GM19463 (cell line): ENCODE measurements around the gene COL21A1.

Source experiments
- ATAC-seq: cut with Tn5 transposase; IDR thresholded peaks from one replicate; pipeline ENCODE4 v1.9.1; 2021; ENCODE audit warnings: mild to moderate bottlenecking, moderate library complexity; ENCODE audit not compliant: unreplicated experiment

The COL21A1 gene

DNA sequence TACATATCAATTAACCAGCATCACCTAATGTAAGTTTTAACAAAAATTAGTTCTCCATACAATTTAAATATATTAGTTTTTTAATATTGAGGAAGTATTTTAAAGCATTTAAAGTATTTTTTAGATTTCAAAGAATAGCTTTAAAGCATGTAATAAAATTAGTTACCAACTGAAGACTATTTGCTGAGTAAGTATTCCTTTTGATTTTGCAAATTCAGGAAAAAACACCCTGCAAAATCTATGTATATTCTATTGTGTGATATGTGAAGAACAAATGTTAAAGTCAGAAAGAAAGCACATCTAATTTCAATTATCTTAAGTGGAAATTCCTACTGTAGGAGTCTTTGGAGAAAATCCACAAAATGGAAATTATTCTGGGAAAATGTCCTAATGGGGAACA is 107.3 kb downstream of the COL21A1 start:
- no peak for ATAC-seq

DNA sequence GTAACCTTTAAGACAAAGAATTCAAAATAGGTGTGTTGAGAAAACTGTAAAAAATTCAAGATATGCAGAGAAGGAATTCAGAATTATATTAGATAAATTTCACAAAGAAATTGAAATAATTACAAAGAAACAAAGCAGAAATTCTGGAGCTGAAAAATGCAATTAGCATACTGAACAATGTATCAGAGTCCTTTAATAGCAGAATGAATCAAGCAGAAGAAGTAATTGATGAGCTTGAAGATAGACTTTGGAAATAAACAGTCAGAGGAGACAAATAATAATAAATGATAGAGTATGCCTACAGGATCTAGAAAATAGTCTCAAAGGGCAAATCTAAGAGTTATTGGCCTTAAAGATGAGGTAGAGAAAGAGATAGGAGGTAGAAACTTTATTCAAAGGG is 131.7 kb downstream of the COL21A1 start:
- no peak for ATAC-seq

DNA sequence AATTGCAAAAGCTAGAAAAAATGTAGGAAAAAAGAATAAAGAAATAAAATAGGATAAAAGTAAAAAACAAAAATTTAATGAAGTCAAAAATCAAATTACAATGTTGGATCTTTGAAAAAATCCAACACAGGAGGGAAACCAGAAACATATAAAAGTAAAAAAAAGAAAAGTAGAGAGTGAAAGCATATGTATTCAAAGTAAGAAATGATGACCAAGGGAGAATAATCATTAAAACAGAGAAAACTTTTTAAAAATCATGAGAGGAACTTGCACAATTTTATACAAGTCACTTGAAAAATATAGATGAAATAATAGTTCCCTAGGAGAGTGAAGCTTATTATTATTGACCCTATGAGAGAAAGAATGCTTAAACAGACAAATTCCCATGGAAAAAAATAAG is 138.2 kb downstream of the COL21A1 start:
- no peak for ATAC-seq

DNA sequence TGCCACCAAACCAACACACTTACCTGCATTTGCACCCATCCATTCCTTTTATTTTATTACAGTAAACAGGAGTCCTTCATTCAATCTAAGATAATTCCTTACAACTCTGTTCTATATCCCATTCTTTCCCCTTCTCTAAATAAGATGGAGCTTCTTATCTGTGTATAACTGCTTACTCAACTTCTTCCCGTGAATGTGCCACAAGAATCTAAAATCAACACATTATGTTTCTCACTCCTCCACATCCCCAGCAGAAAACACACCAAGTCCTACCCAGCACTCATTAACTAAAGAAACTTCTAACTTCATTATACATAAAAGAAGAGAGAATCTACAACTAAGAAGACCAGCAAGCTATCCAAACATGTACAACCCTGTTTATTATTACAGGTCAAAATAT is 141.1 kb downstream of the COL21A1 start:
- ATAC-seq, result no peak

DNA sequence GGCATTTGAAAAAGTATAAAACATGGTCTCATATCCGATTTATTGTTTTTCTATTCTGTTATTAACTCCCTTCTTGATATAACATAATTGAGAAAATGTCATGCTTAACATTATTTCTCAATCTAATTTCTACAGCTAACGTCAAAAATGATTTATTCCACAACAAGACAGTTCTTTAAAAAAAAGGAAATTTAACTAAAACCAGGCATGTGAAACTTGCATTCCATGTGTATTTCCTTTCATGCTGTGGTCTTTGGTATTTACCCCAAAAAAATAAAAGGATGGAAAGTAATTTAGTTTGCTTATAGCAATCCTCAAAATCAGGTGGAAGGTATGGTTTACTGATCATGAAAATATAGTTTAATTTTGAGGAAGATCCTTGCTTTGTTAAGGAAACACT is 142.8 kb downstream of the COL21A1 start:
- ATAC-seq, result no peak

DNA sequence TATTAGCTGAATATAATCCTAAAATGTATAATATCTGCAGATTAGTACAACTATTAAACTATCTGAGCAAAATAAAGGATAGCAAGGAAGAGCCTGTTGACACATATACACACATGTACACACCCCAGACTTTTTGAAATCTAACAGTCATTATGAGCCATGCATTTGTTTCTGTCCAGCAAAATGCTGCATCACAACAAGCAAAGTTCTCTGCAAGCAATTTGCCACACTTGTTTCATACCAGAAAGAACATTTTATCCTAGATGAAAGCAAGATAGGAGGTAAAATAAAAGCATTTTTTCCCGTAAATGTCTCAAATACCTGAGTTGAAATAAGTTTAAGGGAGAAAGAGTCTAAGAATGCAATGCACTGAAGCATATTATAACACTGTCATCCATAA is 145.2 kb downstream of the COL21A1 start:
- ATAC-seq, result no peak

DNA sequence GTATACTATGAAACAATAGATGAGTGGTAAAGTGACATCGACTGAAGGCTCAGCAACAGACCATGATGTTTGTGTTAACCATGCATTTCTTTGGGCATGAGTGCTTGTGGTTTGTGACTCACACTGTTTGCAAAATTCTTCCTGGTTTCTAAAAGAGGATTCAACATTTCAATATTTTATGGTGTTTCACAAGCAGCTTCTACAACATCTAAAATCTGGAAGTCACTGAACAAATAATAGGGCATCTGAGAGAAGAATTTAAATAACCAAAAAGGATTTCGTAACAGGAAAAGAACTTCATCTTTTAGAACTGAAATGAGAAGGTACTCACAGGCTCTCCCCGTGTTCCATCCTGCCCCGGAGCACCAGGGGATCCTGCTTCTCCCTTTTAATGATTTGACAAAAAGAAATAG is 146.2 kb downstream of the COL21A1 start:
- no peak for ATAC-seq

DNA sequence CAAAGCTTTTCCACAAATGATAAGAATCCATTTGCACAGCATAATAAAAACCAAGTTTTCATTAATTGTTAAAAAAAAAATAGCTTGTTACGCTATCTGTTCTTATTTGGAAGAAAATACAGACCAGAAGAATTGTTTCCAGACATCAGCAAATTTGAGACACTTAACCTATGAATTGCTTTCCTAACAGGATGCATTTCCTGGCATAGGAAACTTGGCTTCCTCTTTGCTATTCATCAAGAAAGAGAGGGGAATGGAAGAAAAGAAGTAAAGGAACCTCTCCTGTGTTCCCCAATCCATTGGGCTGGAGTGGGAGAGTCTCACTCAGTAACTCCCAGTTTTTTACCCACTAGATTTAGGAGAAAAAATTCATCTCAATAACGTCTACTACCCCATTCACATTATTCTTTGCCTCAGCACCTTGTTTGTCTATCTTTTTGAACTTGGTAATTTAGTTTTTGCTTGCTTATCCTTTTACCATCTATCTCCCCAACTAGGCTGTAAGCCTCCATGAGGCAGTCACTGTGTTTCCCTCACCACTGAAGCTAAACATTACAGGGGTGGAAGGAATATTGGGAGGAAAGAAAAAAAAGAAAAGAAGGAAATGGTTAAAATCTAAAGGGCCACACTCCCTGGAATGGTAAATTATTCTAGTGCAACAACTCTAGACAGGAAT is 150.3 kb downstream of the COL21A1 start:
- no peak for ATAC-seq

DNA sequence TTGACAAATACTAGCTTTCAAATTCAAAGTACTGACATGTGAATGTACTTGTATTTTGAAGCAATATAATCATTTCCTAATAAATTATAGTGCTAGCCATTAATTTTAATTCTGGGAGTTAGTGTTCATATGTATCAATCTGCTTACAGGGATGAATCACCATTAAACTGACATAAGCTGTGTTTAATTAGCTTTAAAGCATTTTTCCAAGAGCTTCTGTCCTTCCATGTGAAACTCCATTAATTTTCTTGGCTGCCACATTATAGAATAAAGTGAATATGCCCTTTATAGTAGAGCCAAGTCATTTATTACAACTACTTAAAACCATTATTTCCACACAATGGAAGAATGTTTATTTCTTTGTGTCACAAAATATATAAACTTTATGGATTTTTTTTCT is 150.8 kb downstream of the COL21A1 start:
- no peak for ATAC-seq

DNA sequence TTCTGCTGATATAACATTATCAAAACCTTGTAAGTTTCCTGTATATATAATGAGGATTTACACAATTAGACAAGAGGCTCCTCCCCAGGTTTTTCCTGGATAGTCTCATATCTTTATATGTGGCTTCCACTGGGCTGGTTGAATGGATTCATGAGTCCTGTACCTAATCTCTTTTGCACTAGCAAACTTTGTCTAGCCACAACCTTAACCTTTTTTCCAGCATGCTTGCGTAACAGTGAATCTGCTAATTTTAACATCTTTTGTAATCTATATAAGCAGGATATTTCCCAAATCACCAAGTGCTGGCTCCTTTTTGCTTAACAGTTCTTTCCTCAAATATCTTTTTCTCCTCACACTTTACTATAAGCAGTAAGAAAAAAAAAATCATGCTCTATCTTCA is 153.6 kb downstream of the COL21A1 start:
- ATAC-seq, result no peak

DNA sequence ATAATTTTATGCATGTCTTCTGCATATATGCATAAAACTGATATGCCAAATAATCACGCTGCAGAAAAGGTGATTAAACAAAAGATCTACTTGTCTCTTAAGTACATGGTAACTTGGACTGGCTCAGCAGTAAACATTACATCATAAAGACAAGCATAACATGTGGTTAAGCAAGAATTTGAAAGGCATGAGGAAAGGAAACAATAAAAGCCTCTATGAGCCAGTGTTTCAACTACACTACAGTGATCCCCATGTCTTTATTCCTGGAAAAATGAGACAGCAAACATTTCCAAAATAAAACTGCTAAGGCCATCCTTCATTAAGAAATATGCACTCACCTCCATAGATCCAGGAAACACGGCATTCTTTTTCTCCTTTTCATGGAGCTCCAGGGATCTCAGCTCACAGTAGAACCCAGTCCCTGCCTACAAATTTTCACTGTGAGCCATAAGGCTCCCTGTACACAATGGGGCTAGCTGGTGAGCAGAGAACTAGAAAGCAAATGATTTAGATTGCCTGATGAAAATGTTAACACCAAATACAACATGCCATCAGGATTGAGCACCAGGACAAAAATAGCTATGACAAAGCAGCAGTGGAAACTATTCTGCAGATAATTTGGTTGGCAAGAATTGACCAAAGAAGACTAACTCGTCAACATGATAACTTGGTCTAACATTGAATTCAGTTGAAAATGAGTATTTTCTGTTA is 156.1 kb downstream of the COL21A1 start:
- no peak for ATAC-seq

DNA sequence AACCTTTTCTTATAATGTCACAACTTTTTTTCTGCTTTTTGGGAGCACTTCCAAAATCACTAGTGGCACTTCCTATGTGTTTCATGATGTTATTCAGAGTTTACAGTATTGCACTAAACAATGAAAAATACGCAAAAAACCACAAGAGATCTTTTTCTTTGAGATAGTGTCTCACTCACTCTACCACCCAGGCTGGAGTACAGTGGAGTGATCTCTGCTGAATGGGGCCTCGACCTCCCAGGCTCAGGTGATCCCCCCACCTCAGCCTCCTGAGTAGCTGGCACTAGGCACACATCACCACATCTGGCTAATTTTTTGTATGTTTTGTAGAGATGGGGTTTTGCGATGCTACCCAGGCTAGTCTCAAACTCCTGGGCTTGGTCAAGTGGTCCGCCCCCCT is 158.7 kb downstream of the COL21A1 start:
- ATAC-seq, result no peak

DNA sequence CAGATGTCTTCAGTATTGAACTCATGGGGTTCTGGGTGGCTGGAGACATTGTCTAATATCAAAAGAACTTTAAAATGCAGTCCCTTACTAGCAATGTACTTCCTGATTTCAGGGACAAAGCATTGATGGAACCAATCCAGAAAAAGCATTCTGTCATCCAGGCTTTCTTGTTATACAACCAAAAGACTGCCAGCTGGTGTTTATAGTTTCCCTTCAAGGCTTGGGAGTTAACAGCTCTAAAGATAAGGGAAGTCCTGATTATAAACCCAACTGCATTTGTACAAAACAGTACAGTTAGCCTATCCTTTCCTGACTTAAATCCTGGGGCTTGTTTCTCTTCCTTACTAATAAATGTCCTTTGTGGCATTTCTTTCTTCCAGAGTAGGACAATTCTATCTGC is 160.0 kb downstream of the COL21A1 start:
- no peak for ATAC-seq

DNA sequence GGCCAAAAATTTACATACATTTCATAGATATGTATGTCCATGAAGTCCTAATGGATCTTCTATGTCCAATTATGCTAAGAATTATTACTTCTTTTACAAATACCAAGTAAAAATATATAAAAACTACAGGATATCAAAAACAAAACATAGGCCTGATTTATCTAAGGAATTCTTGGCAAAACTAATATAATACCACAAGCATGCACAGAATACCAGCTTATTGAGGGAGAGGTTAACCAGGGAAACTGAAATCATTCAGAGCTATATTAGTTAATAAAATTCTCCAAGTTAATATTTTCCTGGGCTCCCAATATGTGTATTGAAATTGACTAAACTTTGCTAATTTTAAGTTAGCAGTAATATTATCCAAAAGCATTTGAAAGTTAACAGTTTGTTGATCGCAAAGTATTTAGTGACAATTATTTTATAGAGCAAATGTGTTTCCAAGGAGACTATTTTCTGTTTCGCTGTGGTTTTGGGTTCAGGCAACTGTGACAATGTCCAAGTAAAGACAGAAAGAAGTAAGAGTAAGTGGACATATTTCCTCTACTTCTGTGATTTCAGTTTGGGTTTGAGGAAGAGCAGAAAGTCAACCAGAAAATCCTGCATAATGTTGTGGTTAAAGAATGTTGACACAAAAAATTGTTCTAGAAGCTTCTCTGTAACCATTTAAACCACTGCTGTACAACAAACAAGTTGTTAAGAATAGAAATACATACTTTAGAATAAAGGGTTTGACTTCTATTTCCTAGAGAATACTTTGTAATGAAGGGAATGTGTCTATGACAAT is 167.4 kb downstream of the COL21A1 start:
- ATAC-seq, result no peak

DNA sequence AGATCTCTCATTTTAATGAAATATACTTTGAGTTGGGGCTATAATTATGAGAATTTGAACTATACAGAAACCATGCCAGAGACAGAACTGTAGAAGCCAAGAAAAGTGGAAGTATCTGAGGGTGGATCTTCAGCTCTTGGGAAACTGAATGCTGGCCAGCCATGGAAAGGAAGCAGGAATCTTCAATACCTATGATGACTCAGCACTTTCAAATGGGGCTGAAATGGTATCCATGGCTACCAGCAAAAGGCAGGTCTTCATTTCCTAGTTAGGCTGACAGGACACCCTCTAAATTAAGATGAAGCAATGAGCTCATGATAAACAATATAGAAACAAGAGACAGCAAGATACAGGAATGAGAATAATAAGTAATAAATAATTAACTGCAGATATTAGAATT is 171.3 kb downstream of the COL21A1 start:
- no peak for ATAC-seq

DNA sequence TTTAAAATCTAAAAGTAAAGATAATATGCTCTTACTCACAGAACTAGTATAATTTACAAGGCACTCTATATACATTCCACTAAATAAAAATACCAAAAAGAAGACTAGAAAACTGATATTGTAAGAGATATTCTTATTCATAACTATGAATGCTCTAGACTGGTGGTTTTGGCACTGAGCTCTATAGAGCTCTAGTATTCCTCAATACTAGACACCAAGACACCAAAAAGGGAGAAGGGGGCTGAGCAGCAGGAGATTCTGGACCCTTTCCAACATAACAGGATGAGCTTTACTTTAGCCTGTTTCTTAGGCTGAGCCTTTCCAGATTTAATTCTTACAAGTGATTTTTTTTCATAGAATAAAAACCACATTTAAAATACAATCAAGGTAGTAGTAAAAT is 173.6 kb downstream of the COL21A1 start:
- ATAC-seq, result no peak

DNA sequence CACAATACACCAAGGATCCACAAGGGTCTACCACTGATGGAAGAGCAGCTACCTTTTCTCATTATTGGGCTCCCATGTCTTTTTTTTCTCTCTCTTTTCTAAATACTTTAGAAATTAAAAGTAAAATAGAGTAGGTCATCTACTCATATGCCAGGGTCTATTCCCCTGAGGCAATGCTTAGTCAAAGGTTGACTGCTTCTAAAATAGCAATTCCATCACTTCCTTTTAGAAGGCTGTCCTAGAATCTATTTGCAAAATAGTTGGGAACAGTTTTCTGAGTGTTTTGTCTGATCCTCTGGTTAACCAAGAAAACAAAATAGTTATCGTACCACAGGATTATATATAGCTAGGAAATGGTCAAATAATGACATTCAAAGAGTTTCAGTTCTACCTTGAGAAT is 174.1 kb downstream of the COL21A1 start:
- ATAC-seq, result no peak

DNA sequence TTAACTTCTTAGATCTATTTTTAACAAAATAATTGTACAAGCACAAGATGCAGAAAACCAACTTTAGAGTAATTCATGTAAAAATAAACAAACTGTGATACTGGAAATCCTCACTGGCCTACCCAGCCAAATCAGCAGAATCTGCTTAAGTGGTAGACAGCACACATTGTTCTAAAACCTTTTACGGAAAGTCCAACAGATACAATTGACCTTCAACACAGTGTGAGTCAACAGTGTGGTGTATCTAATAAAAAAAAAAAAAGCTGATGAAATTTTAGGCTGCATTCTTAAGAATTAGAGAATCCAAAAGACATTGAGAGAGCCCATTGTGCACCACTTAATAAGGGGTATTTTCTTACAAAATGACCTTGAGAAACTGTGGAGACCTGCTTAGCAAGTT is 174.5 kb downstream of the COL21A1 start:
- no peak for ATAC-seq

DNA sequence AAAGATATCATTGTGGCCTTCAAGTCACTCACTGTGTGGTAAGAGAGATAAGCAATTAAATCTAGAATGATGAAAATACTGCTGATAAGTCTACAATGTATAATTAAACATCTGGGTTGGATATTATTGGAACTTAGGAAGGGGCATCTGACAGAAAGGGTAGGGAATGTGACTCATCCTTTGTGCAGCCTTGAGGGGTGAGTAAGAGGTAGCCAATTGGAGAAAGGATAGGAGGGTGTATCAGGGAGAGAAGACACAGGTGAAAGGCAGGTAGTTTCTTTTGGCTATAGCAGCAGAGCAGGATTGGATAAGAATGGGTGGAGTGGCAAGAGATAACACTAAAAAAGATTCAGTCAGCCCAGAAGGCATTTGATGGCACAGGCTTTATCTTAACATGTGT is 182.0 kb downstream of the COL21A1 start:
- no peak for ATAC-seq

DNA sequence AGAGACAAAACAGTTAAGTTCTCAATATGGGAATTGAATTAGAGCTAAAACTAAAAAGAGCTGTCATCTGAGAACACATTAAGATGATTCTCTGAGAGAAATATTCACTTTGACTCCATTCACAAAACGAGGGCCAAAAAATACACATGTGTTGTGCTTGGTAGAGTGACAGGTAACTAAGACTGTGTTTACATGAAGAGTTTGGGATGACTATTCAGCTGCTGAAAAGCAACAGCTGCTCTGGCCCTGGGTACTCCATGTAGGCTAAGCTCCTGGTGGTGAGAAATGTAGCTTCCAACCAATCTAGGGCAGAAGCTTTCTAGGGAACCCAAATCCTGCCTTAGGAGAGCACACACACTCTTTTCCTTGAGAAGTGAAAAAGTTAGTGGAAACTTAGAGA is 184.5 kb downstream of the COL21A1 start:
- no peak for ATAC-seq

DNA sequence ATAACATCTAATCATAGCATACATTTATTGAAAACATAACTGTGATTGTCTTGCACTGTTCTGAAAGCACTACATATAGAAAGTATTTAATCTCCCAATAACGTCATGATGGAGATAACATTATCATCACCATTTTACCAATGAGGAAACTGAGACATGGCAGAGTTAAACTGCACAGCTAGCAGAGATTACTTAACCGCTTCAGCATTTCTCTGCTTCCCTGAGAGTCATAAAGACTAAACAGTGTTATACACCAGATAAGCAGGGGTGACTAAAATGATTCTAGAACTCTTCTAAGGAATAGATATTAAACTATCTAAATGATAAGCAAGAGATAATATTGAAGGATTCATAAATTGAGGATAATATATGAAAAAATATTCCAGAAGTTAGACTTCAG is 188.7 kb downstream of the COL21A1 start:
- no peak for ATAC-seq

DNA sequence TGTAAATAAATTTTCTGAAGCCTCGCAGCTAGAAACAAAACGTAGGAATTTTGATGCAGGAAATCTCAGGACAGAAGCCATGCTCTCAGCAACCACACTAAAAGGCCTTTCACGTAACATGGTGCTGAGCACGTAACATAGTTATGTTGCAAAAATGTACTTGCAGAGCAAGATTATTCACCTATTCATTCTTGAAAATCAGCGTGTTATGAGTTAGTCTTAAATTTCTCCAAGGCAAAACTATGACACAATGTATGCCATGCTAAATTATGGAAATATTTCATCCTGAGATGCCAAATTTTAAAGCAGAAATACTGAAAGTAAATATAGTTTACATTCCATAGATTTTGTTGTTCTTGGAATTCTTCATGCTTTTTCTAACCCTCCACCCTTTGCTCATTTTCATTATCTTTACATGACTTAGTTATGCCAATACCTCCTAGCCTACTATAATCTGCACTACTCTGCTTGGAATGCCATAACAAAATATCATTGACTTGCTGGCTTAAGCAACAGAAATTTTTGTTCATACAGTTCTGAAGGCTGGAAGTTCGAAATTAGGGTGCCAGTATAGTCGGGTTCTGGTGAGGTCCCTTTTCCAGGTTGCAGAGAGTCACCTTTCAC is 192.2 kb downstream of the COL21A1 start:
- no peak for ATAC-seq
